ENCODE data around the gene DHRS4L2. TPM values are rescaled to one million over a fixed set of nuclear protein-coding genes. Genes with fewer than 3 reads are reported as not detected.

DHRS4L2 gene
- polyA plus RNA-seq, 3 donors: 22.1 to 46.6 (median 42.6) TPM

GRCh38 chr14:24036169-24036962, 47.6 kb downstream of the DHRS4L2 start:
- H3K9me3 Mint-ChIP-seq: peaks cover 0 to 11% (median 5%) of the 10 kb centered on the region in 7 donors
- 0% methylated on average over 50 of the region's 50 CpGs for WGBS (ENCODE audit: insufficient coverage)
- H3K9ac ChIP-seq (ENCODE audit: insufficient read depth, low read length, poor library complexity, severe bottlenecking): peak overlapping the region; percentile 73

More at GRCh38 chr14:24036169-24036962, 47.6 kb downstream of the DHRS4L2 start:
- Histone ChIP-seq H3K27ac (ENCODE audit: low read depth in 1 of 2, low read length in 2 of 2) (peak overlapping the region; percentile 47 to 78), H3K4me2 (replicated peaks; ENCODE audit: extremely low read depth, low read length, poor library complexity, severe bottlenecking) (peak overlapping the region; percentile 80), H3K79me2 (ENCODE audit: insufficient read depth, low read length) (no peaks in the 10 kb centered on the region), H3K9me3 (replicated peaks in 1 of 2; ENCODE audit: control insufficient read depth in 1 of 2, insufficient read depth in 1 of 2, low read length in 2 of 2) (peaks cover 0 to 3% of the 10 kb centered on the region in 2 donors), H3K27me3 (ENCODE audit: control insufficient read depth in 2 of 2, insufficient read depth in 2 of 2, low read length in 2 of 2) (no peaks in the 10 kb centered on the region), H3K36me3 (replicated peaks in 1 of 2; ENCODE audit: control insufficient read depth in 1 of 2, insufficient read depth in 2 of 2, low read length in 2 of 2) (no peaks in the 10 kb centered on the region), H4K20me1 (ENCODE audit: insufficient read depth, low read length) (no peaks in the 10 kb centered on the region), H3K4me1 (ENCODE audit: control insufficient read depth in 1 of 2, insufficient read depth in 2 of 2, low read length in 2 of 2) (peaks cover 45 to 54% of the 10 kb centered on the region in 2 donors), H2AFZ (ENCODE audit: insufficient read depth, low read depth, low read length, poor library complexity, severe bottlenecking) (peak overlapping the region; percentile 95), H3K4me3 (replicated peaks in 1 of 3; ENCODE audit: low read depth in 2 of 3, low read length in 3 of 3) (peak overlapping the region; percentile 61 to 88 (median 68))
- peak in 2 of 3 donors; percentile 44 to 48 for DNase-seq
- TF ChIP-seq CTCF (IDR thresholded peaks at IDR 0.05): peak; percentile 77
- Mint-ChIP-seq H3K27ac (peak overlapping the region; percentile 81 to 95 (median 90)), H3K36me3 (no peaks in the 10 kb centered on the region), H3K4me1 (peaks cover 61% of the 10 kb centered on the region), H3K4me3 (peak overlapping the region; percentile 99 to 100), H3K27me3 (ENCODE audit: low read depth in 3 of 3) (peaks cover 0 to 1% (median 0%) of the 10 kb centered on the region in 3 donors)
- intact Hi-C loops (cut with micrococcal nuclease): no loop called here
